NCI-H345 (cell line): Measurements from ENCODE around the gene TSPEAR.
"Not testable (repeated sequence)": the region's sequence is repeated elsewhere in the genome, so short reads cannot be mapped to it uniquely, and the experiment has no call there.

ENCODE experiments used
- DNase-seq: peaks from one replicate; lab custom pipeline; 2025; lab: John Stamatoyannopoulos, UW

The TSPEAR gene

GRCh38 chr21:44684077-44684476, 27.3 kb downstream of the TSPEAR start:
- no peak for DNase-seq

- DNase-seq = no peak
These were observed 28.7 kb downstream of the TSPEAR start for GRCh38 chr21:44682580-44683151.

GRCh38 chr21:44681861-44682579, 29.4 kb downstream of the TSPEAR start, which contains the start of gene KRTAP12-1:
TSS of gene KRTAP12-1 (minus strand) at chr21:44682163. CDS start at chr21:44682123, 40 bp downstream.
- DNase-seq = peak; percentile 95

- DNase-seq = no peak
These were observed 30.2 kb downstream of the TSPEAR start for GRCh38 chr21:44681152-44681551.

GRCh38 chr21:44677881-44678280, 33.5 kb downstream of the TSPEAR start:
- no peak for DNase-seq

- DNase-seq = no peak
These were observed 39.5 kb downstream of the TSPEAR start for GRCh38 chr21:44671911-44672310.

GRCh38 chr21:44670642-44671432, 40.5 kb downstream of the TSPEAR start:
- no peak for DNase-seq

- DNase-seq = no peak
These were observed 43.8 kb downstream of the TSPEAR start for GRCh38 chr21:44667612-44668011.

GRCh38 chr21:44666401-44667320, 44.7 kb downstream of the TSPEAR start, which contains the start of gene KRTAP12-2:
TSS of gene KRTAP12-2 (minus strand) at chr21:44666927. CDS start at chr21:44666886, 41 bp downstream.
- DNase-seq = peak; percentile 86

GRCh38 chr21:44664691-44665090, 46.7 kb downstream of the TSPEAR start:
- DNase-seq = no peak

- DNase-seq = not testable (repeated sequence)
These were observed 49.8 kb downstream of the TSPEAR start for GRCh38 chr21:44661567-44661966.

GRCh38 chr21:44658913-44659595, 52.3 kb downstream of the TSPEAR start:
- DNase-seq = no peak

GRCh38 chr21:44658541-44658910, 52.8 kb downstream of the TSPEAR start:
- no peak for DNase-seq

GRCh38 chr21:44657635-44658540, 53.5 kb downstream of the TSPEAR start, which contains the start of gene KRTAP12-3:
TSS of gene KRTAP12-3 (plus strand) at chr21:44657932. CDS start at chr21:44657980, 48 bp downstream.
- no peak for DNase-seq

GRCh38 chr21:44656868-44657267, 54.5 kb downstream of the TSPEAR start:
- DNase-seq = no peak

GRCh38 chr21:44654576-44655175, 56.7 kb downstream of the TSPEAR start, which contains the start of gene KRTAP12-4:
TSS of gene KRTAP12-4 (minus strand) at chr21:44654659. CDS start at chr21:44654614, 45 bp downstream.
- DNase-seq = no peak

GRCh38 chr21:44653656-44654575, 57.5 kb downstream of the TSPEAR start:
- peak; percentile 91 for DNase-seq

- DNase-seq = peak; percentile 29
These were observed 58.2 kb downstream of the TSPEAR start for GRCh38 chr21:44653123-44653522.
